HG02571 (cell line): Measurements from ENCODE around the gene MPP4.
"Not testable (repeated sequence)": the region's sequence is repeated elsewhere in the genome, so short reads cannot be mapped to it uniquely, and the experiment has no call there.

Experiments used
- ATAC-seq: cut with Tn5 transposase; IDR thresholded peaks from one replicate; pipeline ENCODE4 v1.9.1; 2021; ENCODE audit warnings: mild to moderate bottlenecking, moderate library complexity; ENCODE audit not compliant: unreplicated experiment

The MPP4 gene

DNA sequence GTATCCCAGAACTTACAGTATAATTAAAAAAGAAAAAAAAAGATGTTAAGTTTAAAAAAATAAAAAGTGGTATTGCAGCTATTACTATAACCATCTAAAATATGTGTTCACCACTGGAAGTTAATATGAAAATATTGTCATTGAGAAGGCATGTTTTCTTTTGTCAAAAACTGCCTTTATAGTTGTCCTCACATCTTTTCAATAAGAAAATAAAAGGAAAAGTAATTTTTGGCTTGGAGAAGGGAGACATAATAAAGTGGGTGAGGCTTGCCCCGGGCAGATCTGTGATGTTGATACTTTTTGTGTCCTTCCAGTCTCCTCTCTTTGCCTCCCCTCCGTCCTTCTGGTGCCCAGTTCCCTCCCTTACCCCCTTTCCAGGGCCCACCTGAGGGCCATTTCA, 24.9 kb downstream of the MPP4 start:
- ATAC-seq, result no peak

DNA sequence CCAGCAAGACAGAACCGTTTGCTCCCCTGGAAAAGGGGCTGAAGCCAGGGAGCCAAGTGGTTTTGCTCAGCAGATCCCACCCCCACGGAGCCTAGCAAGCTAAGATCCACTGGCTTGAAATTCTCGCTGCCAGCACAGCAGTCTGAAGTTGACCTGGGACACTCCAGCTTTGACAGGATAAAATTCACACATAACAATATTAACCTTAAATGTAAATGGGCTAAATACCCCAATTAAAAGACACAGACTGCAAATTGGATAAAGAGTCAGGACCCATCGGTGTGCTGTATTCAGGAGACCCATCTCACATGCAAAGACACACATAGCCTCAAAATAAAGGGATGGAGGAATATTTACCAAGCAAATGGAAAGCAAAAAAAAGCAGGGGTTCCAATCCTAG, 27.2 kb downstream of the MPP4 start:
- ATAC-seq, result not testable (repeated sequence)

DNA sequence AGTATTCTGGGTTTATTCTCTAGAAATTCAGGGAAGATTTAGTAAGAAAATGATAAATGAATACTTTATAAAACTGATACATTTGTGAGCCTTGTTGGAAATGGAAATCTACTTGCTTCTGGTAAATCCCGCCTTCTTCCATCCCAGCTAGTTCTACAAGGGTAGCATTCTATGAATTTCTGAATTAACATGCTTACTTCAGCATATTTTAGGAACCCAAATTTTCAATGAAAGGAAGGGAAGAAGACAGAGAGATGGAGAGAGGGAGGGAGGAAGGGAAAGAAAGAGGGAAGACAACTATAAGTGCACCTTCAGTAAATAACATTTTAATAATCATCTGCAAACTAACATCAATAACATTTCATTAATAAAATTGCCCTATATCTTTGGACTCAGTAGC, 28.6 kb downstream of the MPP4 start:
- ATAC-seq, result no peak

DNA sequence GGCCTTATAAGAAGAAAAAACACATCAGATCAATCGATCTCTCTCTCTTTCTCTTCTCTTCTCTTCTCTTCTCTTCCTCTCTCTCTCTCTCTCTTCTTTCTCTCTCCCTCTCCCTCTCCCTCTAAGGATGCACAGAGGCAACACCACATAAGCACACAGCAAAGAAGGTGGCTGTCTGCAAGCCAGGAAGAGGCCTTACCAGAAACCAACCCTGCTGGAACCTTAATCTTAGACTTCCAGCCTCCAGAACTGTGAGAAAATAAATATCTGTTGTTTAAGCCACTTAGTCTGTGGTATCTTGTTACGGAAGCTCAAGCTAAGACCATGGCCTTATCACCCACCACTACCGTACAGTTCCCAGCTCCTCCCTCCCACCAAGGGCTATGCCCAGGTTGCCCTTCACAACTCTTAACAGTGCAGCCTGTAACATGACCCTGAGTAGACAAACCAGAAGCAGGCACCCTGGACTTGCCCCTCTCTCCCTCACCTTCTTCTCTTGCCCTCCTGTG, 30.0 kb downstream of the MPP4 start:
- ATAC-seq, result no peak

DNA sequence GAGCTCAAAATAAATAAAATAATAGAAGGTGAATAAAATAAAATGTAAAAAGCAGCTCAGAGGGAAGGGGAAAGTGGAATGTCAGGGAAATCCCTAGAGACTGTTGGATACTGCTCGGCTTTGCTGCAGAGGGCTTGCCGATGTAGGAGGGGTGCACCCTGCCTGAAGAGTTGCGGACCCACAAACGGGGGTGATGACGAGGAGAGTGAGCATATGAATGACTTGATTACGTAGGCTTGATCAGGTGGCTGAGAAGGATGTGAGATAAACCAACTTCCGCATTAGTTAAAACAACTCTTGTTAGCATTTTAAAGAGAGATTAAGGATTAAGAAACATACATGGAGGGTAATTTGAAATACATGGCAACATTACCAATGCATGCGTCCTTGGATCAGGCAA, 34.1 kb downstream of the MPP4 start:
- no peak for ATAC-seq

DNA sequence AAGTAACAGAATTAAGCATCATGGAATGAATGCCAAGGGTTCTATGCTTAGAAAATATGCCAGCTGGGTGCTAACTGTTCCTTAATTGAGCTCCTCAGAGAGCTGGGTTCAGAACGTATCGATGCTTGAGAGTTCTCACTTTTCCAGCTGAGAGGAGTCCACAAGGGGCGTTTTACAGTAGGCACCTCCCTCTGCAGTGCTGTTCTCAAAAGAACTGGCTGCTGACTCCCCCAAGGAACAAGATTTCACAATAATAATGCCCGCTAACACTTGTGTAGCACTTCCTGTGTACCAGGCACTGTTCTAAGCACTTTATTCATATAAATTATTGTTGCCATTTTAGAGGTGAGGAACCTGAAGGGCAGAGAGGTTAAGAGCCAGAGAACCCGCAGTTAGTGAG, 37.1 kb downstream of the MPP4 start:
- no peak for ATAC-seq

DNA sequence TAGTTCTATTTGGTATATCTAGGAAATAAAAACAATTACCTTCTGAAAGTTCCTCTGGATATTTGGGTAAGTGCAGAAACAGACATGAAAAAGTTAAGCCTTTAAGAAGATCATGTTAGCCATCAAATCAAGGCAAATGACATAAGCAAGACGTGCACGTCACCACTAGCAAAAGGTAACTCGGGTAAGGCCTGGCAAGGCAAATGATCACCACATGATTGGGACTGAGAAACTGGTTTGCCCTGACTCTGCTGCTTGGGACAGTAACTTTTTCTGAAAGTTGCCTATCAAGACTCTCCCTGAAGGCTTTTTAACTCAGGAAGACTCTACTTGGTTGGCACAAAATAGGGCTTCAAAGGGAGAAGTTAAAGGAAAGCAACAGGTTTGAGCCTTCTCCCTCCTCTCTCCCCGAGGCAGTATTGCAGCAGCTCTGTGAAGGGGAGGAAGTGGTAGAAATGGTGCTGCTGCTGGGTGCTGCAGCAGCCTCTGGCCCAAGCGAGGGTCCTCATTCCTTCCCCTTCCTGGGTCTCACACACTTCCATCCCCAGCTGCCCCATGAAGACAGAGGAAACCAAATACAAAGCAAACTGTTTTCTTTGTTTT, 38.0 kb downstream of the MPP4 start:
- no peak for ATAC-seq

DNA sequence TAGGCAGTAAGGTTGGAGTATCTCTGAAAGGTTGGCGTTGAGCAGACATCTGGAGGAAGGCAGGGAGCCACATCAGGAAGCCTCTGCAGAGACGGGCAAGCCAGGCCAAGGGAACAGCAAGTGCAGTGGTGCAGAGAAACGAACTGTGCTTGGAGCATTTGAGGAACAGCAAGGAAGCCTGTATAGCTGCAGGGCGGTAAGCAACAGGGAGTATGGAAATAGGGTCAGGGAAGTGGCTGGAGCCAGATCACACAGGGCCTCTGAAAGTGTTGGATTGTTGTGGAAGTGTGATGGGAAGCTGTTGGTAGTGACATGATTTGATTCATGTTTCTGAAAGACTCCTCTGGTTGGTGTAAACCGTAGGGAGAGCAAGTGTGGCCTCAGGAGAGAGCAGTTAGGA, 41.7 kb downstream of the MPP4 start:
- no peak for ATAC-seq

DNA sequence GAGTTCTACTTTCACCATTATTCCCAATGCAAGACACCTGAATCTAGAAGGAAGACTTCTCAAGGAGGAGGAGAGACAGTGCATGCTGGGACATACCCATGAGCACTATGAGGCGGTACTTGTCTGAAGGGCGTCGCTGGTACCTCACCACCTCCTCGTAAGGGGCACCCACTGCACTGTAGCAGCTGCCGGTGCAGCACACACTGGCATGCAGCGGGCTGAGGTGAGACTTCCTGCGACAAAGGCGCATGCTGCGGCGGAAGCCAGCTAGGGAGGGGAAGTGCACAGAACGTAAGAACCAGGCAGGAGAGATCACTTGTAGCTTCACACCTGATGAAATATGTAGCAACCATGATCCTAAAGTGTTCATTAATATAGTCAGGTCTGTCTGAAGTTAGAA, 42.3 kb downstream of the MPP4 start:
- ATAC-seq, result no peak

DNA sequence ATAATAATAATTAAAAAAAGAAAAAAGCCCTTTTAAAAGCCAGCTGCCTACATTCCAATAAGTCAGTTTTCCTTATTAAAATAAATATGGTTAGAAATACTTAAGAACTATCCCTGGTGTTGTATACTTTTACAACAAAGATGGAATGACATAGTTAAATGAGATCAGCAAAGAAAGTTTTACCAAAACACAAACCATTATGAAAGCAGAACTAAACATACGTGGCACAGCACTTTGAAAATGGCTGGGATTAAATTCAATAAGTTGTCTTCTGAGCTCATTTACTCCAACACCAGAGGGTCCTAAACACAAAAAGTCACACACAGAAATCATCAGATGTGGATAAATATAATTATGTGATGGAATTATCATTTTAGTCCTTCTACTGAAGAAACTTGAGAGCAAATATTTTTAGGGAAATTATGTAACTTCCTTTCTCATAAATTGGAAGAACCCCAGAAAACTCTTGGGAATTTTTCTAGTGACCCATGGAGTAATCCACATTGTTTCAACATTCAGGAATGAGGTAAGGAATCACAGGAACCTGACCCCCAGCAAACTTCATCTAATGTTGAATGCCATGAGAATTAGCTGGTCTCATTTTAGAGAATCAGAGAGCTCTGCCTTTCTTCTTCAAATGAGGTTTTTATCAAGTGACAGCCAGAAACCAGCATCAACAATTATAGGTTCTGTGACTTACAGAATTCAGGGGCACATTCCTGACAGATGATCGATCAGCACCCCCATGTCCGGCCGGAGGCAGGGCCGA, 43.6 kb downstream of the MPP4 start:
- ATAC-seq, result no peak

DNA sequence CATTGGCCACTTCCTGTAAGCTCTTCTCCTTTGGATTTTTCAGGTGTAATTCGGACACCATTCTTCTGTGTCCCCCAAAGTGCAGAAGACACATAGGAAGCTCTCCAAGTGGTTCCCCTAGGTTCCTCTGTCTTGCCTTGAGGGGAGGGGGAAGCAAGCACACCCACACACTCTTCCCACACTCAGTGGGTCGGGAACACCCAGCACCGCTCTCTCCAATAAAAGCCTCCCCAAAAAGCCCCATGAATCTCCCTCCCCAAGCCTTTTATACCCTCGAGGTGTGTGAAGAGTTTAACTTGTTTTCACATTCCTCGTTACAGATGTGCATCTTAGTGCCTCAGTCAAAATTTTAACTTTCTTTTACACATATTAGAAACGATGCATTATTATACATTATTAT, 45.2 kb downstream of the MPP4 start:
- no peak for ATAC-seq

DNA sequence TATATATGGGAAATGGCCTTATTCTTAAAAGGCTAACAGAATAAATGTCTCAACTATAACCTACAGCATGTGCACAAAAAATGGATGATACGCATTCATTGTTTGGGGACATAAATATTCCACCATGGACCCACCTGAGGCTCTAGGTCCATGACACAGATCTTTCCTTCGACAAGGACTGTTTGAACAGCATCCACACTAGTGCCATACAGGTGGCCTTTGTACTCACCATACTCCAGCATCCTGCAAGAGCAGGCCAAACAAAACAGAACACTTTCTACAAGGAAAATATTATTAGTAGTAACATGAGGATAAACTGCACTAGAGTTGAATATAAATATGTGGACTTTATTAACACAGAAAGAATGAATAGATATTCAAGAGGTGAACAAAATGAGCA, 49.0 kb downstream of the MPP4 start:
- ATAC-seq, result no peak

DNA sequence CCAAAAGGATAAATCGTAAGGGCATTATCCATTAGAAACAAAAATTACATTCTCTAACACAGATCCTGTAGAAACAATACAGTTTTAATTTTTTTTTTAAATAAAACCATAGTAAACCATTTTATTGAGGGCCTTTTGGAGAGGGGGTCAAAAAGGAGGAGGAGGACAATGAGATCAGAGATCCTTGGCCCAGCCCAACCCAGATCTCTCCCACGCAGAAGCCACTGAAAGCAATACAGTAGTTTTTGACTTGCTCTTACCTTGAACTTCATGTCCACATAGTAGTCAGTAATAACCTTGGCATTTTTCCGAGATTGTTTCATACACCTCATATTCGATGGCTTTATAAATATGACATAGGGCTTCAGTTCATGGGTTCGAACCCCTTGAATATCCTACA, 51.0 kb downstream of the MPP4 start:
- no peak for ATAC-seq

DNA sequence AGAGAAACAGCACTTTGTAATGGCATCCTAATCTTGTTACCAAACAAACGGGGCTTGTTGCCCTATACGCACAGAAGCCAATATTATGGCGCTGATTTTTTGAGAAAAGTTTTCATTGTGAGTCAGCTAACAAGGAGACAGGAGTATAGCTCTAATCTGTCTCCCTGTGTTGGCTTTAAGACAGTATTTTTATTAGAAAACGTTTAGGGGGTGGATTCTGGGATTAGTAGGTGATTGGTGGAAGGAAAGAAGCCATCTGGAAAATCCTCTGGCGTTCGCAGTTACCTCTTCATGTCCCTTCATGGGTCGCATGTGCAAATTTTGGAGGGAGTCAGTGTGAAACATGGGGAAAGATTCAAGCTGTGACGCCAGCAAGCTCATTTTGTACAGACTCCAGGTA, 54.4 kb downstream of the MPP4 start:
- ATAC-seq, result no peak

DNA sequence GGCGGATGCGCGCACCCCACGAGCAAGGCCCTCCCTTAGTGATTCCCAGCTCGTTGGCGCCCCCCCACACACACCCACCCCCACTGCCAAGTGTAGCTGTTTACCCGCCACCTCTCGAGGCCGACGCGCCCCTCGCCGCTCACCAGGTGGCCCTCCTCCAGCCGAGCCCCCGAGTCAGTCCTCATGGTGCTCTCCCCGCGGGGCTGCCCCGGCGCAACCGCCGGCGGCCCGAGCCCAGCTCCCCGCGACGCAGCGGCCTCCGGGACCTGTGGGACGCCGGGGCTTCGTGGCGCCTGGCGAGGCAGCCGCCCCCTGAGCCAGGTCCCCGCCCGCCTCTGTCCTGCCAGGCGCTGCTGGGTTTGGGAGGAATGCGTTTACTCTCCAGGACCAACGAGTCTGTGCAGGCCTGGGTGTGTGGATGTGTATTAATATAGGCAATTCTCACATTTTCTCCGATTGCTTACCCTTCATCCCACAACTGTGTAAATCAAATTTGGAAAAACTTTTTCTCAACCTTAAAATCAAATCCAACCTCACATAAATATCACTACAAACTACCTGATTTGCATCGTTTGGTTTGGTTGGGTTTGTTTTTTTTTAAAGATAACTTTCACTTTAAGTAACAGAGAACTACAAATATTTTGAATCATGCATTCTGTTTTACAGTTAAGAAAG, 55.1 kb downstream of the MPP4 start, which contains the start of gene TMEM237:
Gene TMEM237, minus strand, starts transcription at position 288 of the 675 bp plus-strand sequence. Its CDS starts 103 bp downstream, at position 185.
- ATAC-seq, result peak; percentile 51

DNA sequence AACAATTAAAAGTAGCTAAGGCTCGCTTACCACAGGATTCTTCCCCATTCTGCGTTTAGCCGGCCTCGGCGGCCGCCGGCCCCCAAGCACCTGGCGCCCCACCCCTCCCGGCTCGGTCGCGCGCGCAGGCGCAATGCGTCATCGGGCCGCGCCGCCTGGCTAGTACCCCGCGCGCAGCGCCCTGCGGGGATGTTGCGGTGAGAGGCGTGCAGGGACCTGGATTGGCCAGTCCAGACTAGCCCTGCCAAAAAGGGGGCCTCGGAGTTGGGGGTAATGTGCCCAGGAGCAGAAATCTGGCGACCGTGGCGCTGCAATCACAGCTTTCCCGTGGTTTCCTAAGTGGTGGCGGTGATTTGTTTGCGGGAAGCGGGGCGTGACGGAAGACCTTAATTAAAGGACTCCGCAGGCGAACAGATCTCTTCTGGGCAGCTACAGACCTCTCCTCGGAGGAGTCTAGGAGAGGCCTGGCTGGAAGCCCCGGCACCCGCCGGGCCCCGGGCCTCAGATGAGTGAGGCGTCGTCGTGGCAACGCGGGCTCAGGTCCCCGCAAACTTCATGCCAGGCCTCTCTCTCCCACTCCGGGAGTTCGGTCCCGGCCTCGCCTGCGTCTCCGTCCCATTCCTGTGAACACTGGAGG, 55.7 kb downstream of the MPP4 start:
- peak; percentile 76 for ATAC-seq

DNA sequence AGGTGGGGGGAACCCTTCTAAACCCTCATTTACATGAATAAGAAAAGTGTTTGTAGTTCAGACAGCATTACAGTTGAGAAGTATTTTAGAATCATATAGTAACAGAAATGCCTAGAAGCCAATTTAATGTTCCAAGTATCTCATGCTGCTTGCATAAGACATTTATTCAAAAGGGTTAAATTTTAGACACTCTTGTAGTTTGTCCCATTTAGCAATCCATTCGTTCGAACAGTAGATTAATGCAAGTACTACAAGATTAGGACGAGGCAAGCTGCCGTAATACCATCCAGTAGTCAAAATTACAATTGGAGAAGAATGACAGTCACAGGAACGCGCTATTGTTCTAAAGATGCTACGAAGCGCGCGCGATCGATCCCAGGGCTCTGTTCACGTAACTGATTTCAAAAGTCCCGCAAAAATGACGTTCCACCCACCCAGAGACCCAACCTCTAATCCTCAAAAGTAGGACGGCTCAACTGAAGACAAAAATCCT, 56.3 kb downstream of the MPP4 start:
- ATAC-seq, result peak; percentile 28

DNA sequence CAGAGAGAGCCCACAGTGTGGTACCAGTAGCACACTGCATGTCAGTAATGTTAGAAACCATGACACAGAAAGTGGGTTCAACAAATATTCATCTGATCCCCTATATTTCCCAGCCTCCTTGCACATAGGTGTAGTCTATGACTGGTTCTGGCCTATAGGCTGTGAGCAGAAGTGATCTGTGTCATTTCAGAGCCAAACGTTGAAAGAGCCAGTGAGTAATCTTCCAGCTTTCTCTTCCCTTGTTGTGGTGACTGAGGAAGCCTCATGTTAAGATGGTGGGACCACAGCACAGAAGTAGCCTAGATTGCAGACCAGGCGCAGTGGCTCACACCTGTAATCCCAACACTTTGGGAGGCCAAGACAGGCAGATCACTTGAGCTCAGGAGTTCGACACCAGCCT, 59.2 kb downstream of the MPP4 start:
- ATAC-seq, result no peak

DNA sequence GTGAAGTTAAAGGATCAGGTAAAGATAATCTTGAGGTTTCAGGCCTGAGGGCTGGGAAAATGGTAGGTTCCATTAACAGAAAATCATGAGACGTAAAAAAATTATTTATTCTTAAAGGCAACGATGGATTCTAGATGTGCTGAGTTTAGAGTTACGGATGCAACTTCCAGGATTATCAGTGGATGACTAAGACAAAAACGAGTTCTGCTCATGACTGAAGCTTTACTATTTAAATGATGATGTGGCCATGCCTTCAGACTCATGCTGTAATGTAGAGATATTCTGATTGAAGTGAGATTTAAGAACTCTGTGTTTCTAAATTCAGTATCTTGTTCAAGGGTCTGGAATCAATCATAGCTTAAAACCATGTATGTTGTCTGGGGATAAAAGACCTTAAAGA, 60.1 kb downstream of the MPP4 start:
- ATAC-seq, result no peak

DNA sequence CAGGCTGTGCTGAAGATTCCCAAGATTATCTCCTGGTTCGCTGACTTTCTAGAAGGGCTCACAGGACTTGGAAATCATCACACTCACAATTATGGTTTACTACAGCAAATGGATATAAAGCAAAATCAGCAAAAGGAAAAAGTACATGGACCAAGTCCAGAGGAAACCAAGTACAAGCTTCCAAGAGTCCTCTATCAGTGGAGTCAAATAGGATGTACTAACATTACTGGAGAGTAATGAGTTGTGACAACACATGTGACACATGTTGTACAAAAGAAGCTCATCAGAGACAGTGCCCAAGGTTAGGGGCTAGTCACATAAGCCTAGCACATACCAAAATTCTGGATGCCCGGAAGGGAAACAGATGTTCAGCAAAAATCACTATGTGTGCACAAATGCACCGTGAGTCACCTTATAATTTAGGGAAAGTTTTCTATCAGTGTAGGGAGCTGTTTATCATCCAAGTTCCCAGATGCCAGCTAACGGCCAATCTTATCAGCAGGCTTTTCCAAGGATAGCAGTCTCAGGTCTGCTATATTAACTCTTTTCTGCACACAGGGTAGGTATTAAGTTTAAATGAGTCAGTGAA, 64.7 kb downstream of the MPP4 start:
- ATAC-seq, result no peak

DNA sequence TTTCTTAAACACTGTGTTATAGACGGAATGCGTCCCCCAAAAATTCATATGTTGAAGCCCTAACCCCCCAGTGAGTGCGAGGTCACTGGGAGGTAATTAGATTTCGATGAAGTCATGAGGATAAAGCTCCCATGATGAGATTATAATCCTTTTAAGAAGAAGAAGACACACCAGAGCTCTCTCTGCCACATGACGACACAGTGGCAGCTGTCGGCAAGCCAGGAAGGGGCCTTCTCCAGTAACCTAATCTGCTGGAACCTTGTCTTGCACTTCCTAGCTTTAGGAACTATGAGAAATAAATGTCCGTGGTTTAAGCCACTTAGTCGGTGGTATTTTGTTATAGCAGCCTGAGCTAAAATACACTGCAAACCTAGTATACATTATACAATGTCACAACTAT, 67.4 kb downstream of the MPP4 start:
- ATAC-seq, result no peak
